Motor neuron (in vitro differentiated cells): Measurements from ENCODE around the gene CMPK2. TPM values are rescaled to one million over a fixed set of nuclear protein-coding genes. Genes with fewer than 3 reads are reported as not detected.

Source experiments
- ATAC-seq, 8 experiments: fragments of 200-7000 bp; cut with Tn5 transposase; replicated peaks in 6 of 8; 2 replicates each; pipeline ENCODE4 v1.8.0; 2021; ENCODE audit warnings: mild to moderate bottlenecking in 8 of 8, moderate library complexity in 8 of 8
- H3K27ac ChIP-seq, 2 donors: fragments of 250-450 bp; sonication (Bioruptor Pico); 2 replicates each; pipeline ENCODE4 v1.9.0; 2021; ENCODE audit warnings: antibody characterized with exemption in 2 of 2, mild to moderate bottlenecking in 2 of 2, moderate library complexity in 1 of 2
- H3K4me1 ChIP-seq, 2 donors: fragments of 250-450 bp; sonication (Bioruptor Pico); replicated peaks in 1 of 2; 2 replicates each; pipeline ENCODE4 v1.6.1; 2021; ENCODE audit warnings: antibody characterized with exemption in 2 of 2, mild to moderate bottlenecking in 2 of 2, moderate library complexity in 1 of 2
- H3K4me3 ChIP-seq, 5 donors: fragments of 250-450 bp; sonication (Bioruptor Pico); 2 replicates each; pipeline ENCODE4 v1.9.0; 2021; ENCODE audit warnings: antibody characterized with exemption in 5 of 5, mild to moderate bottlenecking in 5 of 5, moderate library complexity in 4 of 5
- WGBS, 10 experiments: fragments of 450-650 bp; shearing (Covaris generic); methylation state at CpG; one replicate each; pipeline ENCODE4 v1.0.0; 2022; 5-methylcytosine and 5-hydroxymethylcytosine counted together
- in situ Hi-C, 9 experiments: fragments of 400-800 bp; cut with MboI; loops; one replicate each; pipeline ENCODE4 v1.15.0; 2021; ENCODE audit warnings: low sequenced_read_pairs in 9 of 9, low pct_unique_long_range_greater_than_20kb in 2 of 9; ENCODE audit not compliant: unreplicated experiment in 9 of 9
- total RNA-seq, 8 experiments: library from RNA; unstranded; fragments of 300-600 nt; gene quantifications; 2 replicates each; pipeline versions ENCODE4 v1.2.3 to v1.2.4, GENCODE V29; 2022

Gene CMPK2
- total RNA-seq, 8 experiments from 2014 or later = 0.38 to 6.7 (median 1.3) TPM

GRCh38 chr2:6896930-6897759 lies 31.4 kb upstream of the CMPK2 start:
- Histone ChIP-seq H3K4me3 (no peak overlapping the region), H3K27ac (no peak overlapping the region), H3K4me1 (no peaks in the 10 kb centered on the region)
- WGBS, 10 experiments = 27 to 94% (median 69%) methylated on average over 3 to 5 of the region's 5 CpGs; no CpG with 5 or more reads in 2 of the 10 experiments
- ATAC-seq = peak in 2 of 8 experiments; percentile 21 to 29
- in situ Hi-C loops = no loop called here

- in situ Hi-C loops = no loop called here
- Histone ChIP-seq H3K4me1 (no peaks in the 10 kb centered on the region), H3K4me3 (no peak overlapping the region), H3K27ac (no peak overlapping the region)
- ATAC-seq = no peak
- 0 to 92% (median 68%) methylated on average over 1 to 2 of the region's 2 CpGs; no CpG with 5 or more reads in 4 of the 10 experiments for WGBS, 10 experiments
Measured at GRCh38 chr2:6893876-6894482, 28.3 kb upstream of the CMPK2 start.

- Histone ChIP-seq H3K27ac (no peak overlapping the region), H3K4me1 (no peaks in the 10 kb centered on the region), H3K4me3 (no peak overlapping the region)
- in situ Hi-C loops = no loop called here
- WGBS, 10 experiments = 0 to 92% (median 82%) methylated on average over 1 to 4 of the region's 4 CpGs; no CpG with 5 or more reads in 4 of the 10 experiments
- no peak for ATAC-seq
Measured at GRCh38 chr2:6888724-6889123, 23.0 kb upstream of the CMPK2 start.

DNA sequence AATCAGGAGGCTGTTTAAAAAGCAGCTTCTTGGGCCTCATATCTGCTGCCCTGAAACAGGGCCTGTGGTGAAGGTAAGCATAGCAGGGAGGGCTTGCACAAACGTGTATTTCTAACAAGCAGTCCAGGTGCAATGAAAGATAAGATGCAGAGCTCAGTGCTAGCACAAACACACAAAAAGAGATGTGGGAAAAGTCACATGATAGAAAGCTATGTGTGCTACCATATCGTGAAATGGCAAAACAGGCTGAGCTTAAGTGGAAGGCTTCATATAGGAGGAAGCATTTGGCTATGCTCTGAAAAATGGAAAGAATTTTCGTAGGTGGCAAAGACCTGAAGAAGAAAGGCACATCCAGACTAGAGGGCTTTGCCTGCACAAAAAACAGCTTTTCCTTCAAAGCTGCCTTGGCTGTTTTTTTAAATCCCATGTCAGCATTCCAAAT lies 22.1 kb upstream of the CMPK2 start:
- Histone ChIP-seq H3K4me1 (no peaks in the 10 kb centered on the region), H3K4me3 (no peak overlapping the region), H3K27ac (no peak overlapping the region)
- WGBS, 10 experiments = 0 to 79% (median 48%) methylated on average over 1 to 3 of the region's 3 CpGs; no CpG with 5 or more reads in 2 of the 10 experiments
- ATAC-seq = no peak
- in situ Hi-C loops = no loop called here

DNA sequence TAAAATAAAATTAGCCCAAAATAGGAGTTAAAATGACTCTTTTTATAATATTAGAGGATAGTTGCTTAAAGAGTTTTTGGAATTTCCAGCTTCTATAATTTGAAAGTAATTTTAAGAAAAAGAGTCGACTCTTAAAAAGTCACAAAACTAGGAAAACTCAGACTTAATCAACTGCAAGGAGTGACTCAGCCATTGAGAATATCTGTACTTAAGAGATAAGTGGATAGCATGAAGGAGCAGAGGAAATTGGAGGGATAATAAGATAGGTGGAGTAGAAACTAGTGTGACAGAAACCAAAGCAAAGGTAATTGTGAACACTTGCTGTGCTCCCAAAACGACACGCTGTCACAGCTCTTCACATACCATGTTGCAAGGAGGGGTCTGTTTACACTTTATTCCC lies 20.3 kb upstream of the CMPK2 start:
- Histone ChIP-seq H3K4me1 (no peaks in the 10 kb centered on the region), H3K27ac (no peak overlapping the region), H3K4me3 (no peak overlapping the region)
- in situ Hi-C loops = no loop called here
- no peak for ATAC-seq
- WGBS, 10 experiments = 56 to 92% (median 76%) methylated on average over 1 to 3 of the region's 3 CpGs; no CpG with 5 or more reads in 2 of the 10 experiments

DNA sequence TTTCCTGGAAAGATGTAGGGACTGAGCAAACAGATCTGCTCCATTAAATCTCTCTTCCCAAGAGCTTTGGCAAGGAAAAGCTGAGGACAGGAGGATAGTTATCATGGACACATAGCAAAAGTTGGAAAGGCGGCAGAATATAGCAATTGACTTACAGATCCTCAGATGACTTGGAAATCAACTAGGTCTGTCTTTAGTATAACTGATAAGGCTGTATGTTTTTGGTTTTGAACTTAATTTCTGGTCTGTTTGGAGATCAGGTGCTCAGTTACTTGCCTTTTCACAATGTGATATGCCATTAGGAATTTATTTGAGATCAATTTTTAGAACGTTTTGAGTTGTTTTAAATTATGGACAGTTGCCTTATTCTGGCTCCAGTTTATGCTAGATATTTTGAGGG lies 19.8 kb upstream of the CMPK2 start:
- H3K27ac ChIP-seq = no peak overlapping the region
- ATAC-seq = no peak
- 0 to 82% (median 31%) methylated on average over 1 to 2 of the region's 2 CpGs; no CpG with 5 or more reads in 2 of the 10 experiments for WGBS, 10 experiments
- in situ Hi-C loops = no loop called here
- H3K4me1 ChIP-seq = no peaks in the 10 kb centered on the region
- no peak overlapping the region for H3K4me3 ChIP-seq

GRCh38 chr2:6883448-6884122 lies 17.9 kb upstream of the CMPK2 start:
- H3K27ac ChIP-seq = no peak overlapping the region
- in situ Hi-C loops = no loop called here
- no peak overlapping the region for H3K4me3 ChIP-seq
- WGBS, 10 experiments = 0 to 91% (median 71%) methylated on average over 1 to 7 of the region's 7 CpGs; no CpG with 5 or more reads in 1 of the 10 experiments
- H3K4me1 ChIP-seq = no peaks in the 10 kb centered on the region
- no peak for ATAC-seq

DNA sequence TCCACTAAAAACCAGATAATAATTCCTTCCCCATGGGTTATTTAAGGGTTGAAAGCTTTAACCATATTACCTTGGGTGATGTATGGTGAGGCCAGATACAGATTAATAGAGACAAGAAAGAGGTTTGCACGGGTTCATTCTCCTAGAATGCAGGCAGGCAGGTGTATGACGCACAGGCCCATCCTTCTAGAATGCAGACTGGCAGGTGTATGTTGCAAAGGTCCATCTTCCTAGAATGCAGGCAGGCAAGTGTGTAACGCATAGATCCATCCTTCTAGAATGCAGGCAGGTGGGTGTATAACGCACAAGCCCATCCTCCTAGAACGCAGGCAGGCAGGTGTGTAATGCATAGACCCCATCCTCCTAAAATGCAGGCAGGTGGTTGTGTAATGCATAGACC lies 15.8 kb upstream of the CMPK2 start:
- Histone ChIP-seq H3K4me3 (no peak overlapping the region), H3K27ac (no peak overlapping the region), H3K4me1 (no peaks in the 10 kb centered on the region)
- WGBS, 10 experiments = 17 to 100% (median 82%) methylated on average over 1 to 4 of the region's 5 CpGs; no CpG with 5 or more reads in 2 of the 10 experiments
- no peak for ATAC-seq
- in situ Hi-C loops = no loop called here

- ATAC-seq = no peak
- no peak overlapping the region for H3K27ac ChIP-seq
- in situ Hi-C loops = no loop called here
- H3K4me3 ChIP-seq = no peak overlapping the region
- 40 to 86% (median 60%) methylated on average over 1 of the region's 1 CpG; no CpG with 5 or more reads in 5 of the 10 experiments for WGBS, 10 experiments
- no peaks in the 10 kb centered on the region for H3K4me1 ChIP-seq
Measured at GRCh38 chr2:6881046-6881445, 15.3 kb upstream of the CMPK2 start.

DNA sequence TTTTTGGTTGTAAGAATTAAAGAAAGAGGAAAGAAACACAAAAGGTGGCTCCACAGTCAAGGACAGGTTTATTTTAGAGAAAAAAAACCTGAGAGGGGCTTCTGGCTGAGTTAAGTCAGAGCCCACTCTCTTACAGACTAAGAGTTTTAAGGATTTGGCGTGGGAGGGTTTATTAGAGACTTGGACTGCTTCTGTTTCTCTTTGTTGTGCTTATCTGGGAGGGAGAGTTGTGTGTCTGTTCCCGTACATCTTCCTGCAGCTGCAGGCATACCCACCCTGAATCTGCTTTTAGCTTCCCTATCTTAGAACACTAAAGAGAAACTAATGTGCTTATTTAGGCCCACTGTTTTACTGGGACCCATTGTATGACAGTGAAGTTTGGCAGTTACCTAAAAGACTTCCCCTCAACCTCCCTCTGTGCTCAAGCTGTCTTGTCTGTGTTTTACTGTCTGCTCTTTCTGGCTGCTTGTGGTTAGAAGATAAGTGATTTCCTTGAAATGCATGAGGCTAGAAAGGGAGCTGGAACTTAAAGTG lies 14.6 kb upstream of the CMPK2 start:
- Histone ChIP-seq H3K4me3 (no peak overlapping the region), H3K27ac (no peak overlapping the region), H3K4me1 (no peaks in the 10 kb centered on the region)
- no peak for ATAC-seq
- WGBS, 10 experiments = 13 to 100% (median 48%) methylated on average over 1 to 2 of the region's 2 CpGs; no CpG with 5 or more reads in 2 of the 10 experiments
- in situ Hi-C loops = no loop called here

- Histone ChIP-seq H3K4me3 (no peak overlapping the region), H3K27ac (no peak overlapping the region), H3K4me1 (no peaks in the 10 kb centered on the region)
- no peak for ATAC-seq
- in situ Hi-C loops = no loop called here
- WGBS, 10 experiments = 0 to 100% (median 77%) methylated on average over 1 to 2 of the region's 2 CpGs; no CpG with 5 or more reads in 1 of the 10 experiments
Measured at GRCh38 chr2:6879011-6879410, 13.3 kb upstream of the CMPK2 start.

DNA sequence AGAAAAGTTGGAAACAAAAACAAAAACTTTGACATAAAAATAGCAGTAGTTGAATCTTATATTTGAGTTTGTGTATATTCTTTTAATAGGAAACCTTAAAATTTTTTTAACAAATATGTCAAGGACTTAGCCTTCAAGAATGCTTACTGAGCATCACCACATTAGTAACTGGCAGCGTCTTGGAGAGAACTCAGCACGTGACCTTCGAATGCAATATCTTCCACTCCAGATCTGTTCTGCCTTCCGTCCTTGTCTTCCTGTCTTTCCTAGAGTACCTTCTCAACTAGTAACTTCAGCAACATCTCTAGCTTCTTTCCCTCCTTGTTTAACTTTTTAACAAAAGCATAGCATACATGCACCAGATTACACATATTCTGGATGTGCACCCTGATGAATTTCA lies 12.8 kb upstream of the CMPK2 start:
- WGBS, 10 experiments = 49 to 100% (median 91%) methylated on average over 1 to 4 of the region's 4 CpGs
- no peak for ATAC-seq
- in situ Hi-C loops = no loop called here
- Histone ChIP-seq H3K4me1 (no peaks in the 10 kb centered on the region), H3K4me3 (no peak overlapping the region), H3K27ac (no peak overlapping the region)
